Lung (tissue), 12 donors: ENCODE results near the gene GRIP2. TPM values are rescaled to one million over a fixed set of nuclear protein-coding genes. Genes with fewer than 3 reads are reported as not detected.

ENCODE experiments used
- ATAC-seq: fragments of 200-7000 bp; cut with Tn5 transposase; one replicate; pipeline ENCODE4 v1.9.1; 2020; ENCODE audit warnings: moderate number of reproducible peaks; ENCODE audit not compliant: insufficient read depth, low FRiP score
- DNase-seq, 3 donors: peaks; one replicate each; pipeline ENCODE4 v3.0.0-alpha.2; 2013 to 2017
- H3K27ac ChIP-seq, 2 donors: one replicate each; pipeline ENCODE4 v1.5.1; 2013; ENCODE audit warnings: mild to moderate bottlenecking in 2 of 2, moderate library complexity in 2 of 2, control low read depth in 1 of 2, inconsistent platforms in 1 of 2, low read depth in 1 of 2, low read length in 1 of 2
- H3K27me3 ChIP-seq, 3 donors: one replicate each; pipeline ENCODE4 v1.5.1; 2013; ENCODE audit warnings: low read length in 2 of 3; ENCODE audit not compliant: control insufficient read depth in 3 of 3, insufficient read depth in 3 of 3
- H3K36me3 ChIP-seq, 4 donors: one replicate each; pipeline ENCODE4 v1.5.1; 2013; ENCODE audit warnings: low read length in 4 of 4, mild to moderate bottlenecking in 1 of 4, moderate library complexity in 1 of 4; ENCODE audit not compliant: control insufficient read depth in 4 of 4, insufficient read depth in 4 of 4
- H3K4me1 ChIP-seq, 5 donors: one replicate each; pipeline ENCODE4 v1.5.1; 2013; ENCODE audit warnings: low read length in 5 of 5, mild to moderate bottlenecking in 2 of 5, moderate library complexity in 1 of 5; ENCODE audit not compliant: control insufficient read depth in 5 of 5, insufficient read depth in 5 of 5
- H3K4me3 ChIP-seq: one replicate; pipeline ENCODE4 v1.5.1; 2013; ENCODE audit warnings: mild to moderate bottlenecking, control low read depth, moderate library complexity
- H3K9ac ChIP-seq, 2 donors: one replicate each; pipeline ENCODE4 v1.5.1; 2013; ENCODE audit warnings: low read length in 2 of 2, control low read depth in 1 of 2; ENCODE audit not compliant: insufficient read depth in 1 of 2
- H3K9me3 ChIP-seq, 4 donors: one replicate each; pipeline ENCODE4 v1.5.1; 2013; ENCODE audit warnings: low read length in 3 of 4, mild to moderate bottlenecking in 1 of 4, moderate library complexity in 1 of 4; ENCODE audit not compliant: control insufficient read depth in 4 of 4, insufficient read depth in 3 of 4
- CTCF ChIP-seq: IDR thresholded peaks from 2 replicates; pipeline ENCODE4 v1.5.1; 2012; ENCODE audit warnings: mild to moderate bottlenecking; ENCODE audit errors: control extremely low read depth, extremely low read depth
- WGBS, 2 donors: extraction: QIAGEN DNeasy Blood & Tissue Kit; methylation state at CpG; one replicate each; pipeline ENCODE4 v1.1.7; 2013; 5-methylcytosine and 5-hydroxymethylcytosine counted together
- polyA plus RNA-seq, 2 donors: library from polyadenylated mRNA; stranded (reverse); fragments of 200-250 nt; gene quantifications; one replicate each; pipeline ENCODE4 v1.2.1, GENCODE V29; 2013
- total RNA-seq, 2 donors: library from RNA; depleted of rRNA in 1 of 2; stranded (reverse); fragments of >200 nt in 1 of 2; gene quantifications; one replicate each; pipeline ENCODE4 v1.2.1, GENCODE V29; 2014 to 2021
- donor health status: control.
- donor health status: control.
- donor health status: Bipolar disorder and iron deficiency.
- donor health status: healthy.
- donor health status: DM: yes; HTN: yes; CAD: no.

Gene GRIP2
- total and polyA plus RNA-seq, 4 donors = 0.05 to 1.2 (median 0.64) TPM

GRCh38 chr3:14514323-14514720, 25.8 kb downstream of the GRIP2 start:
- Histone ChIP-seq H3K27ac (no peak overlapping the region), H3K9me3 (no peaks in the 10 kb centered on the region), H3K4me3 (no peak overlapping the region), H3K36me3 (no peaks in the 10 kb centered on the region), H3K9ac (no peak overlapping the region), H3K4me1 (no peaks in the 10 kb centered on the region), H3K27me3 (no peaks in the 10 kb centered on the region)
- no peak for ATAC-seq
- 91 to 94% methylated on average over 17 of the region's 17 CpGs for WGBS, 2 donors
- peak in 1 of 3 donors; percentile 7 for DNase-seq
- no peak for TF ChIP-seq CTCF

GRCh38 chr3:14513566-14514322, 26.4 kb downstream of the GRIP2 start:
- Histone ChIP-seq H3K36me3 (no peaks in the 10 kb centered on the region), H3K4me1 (no peaks in the 10 kb centered on the region), H3K27ac (no peak overlapping the region), H3K9ac (no peak overlapping the region), H3K9me3 (no peaks in the 10 kb centered on the region), H3K27me3 (no peaks in the 10 kb centered on the region), H3K4me3 (no peak overlapping the region)
- ATAC-seq (no peak), DNase-seq (peak in 1 of 3 donors; percentile 10)
- 77 to 84% methylated on average over 18 of the region's 18 CpGs for WGBS, 2 donors
- no peak for TF ChIP-seq CTCF

- no peak for DNase-seq
- Histone ChIP-seq H3K36me3 (no peaks in the 10 kb centered on the region), H3K27me3 (no peaks in the 10 kb centered on the region), H3K27ac (no peak overlapping the region), H3K9me3 (no peaks in the 10 kb centered on the region), H3K4me3 (no peak overlapping the region), H3K4me1 (no peaks in the 10 kb centered on the region), H3K9ac (no peak overlapping the region)
- TF ChIP-seq CTCF = no peak
- WGBS, 2 donors = 71 to 72% methylated on average over 9 of the region's 9 CpGs
- no peak for ATAC-seq
Observed at GRCh38 chr3:14512942-14513327, 27.2 kb downstream of the GRIP2 start.
